CD14-positive monocyte (primary cell): ENCODE data around the gene FAM216A. TPM values are rescaled to one million over a fixed set of nuclear protein-coding genes. Genes with fewer than 3 reads are reported as not detected.
"Not testable (repeated sequence)": the region's sequence is repeated elsewhere in the genome, so short reads cannot be mapped to it uniquely, and the experiment has no call there.

ENCODE experiments used
- DNase-seq, 3 donors: peaks; one replicate each; pipeline ENCODE4 v3.0.0-alpha.2; 2011 to 2022
- H2AFZ ChIP-seq: 2 replicates; pipeline ENCODE4 v1.6.0; 2012; ENCODE audit warnings: mild to moderate bottlenecking, low read depth, low read length, inconsistent platforms; ENCODE audit not compliant: insufficient read depth, poor library complexity, severe bottlenecking
- H3K27ac ChIP-seq, 2 donors: 1 replicate in 1 of 2; 2 replicates in 1 of 2; pipeline ENCODE4 v1.5.1; 2012 to 2013; ENCODE audit warnings: low read length in 2 of 2, control low read depth in 1 of 2, inconsistent platforms in 1 of 2, low read depth in 1 of 2, mild to moderate bottlenecking in 1 of 2
- H3K27me3 ChIP-seq, 2 donors: one replicate each; pipeline versions ENCODE4 v1.6.0 to v1.6.1; 2011 to 2013; ENCODE audit warnings: low read length in 2 of 2; ENCODE audit not compliant: control insufficient read depth in 2 of 2, insufficient read depth in 2 of 2
- H3K36me3 ChIP-seq, 2 donors: replicated peaks in 1 of 2; 1 replicate in 1 of 2; 2 replicates in 1 of 2; pipeline versions ENCODE4 v1.5.1 to v1.6.1; 2012 to 2013; ENCODE audit warnings: low read length in 2 of 2, control low read depth in 1 of 2, inconsistent platforms in 1 of 2, mild to moderate bottlenecking in 1 of 2; ENCODE audit not compliant: insufficient read depth in 2 of 2, control insufficient read depth in 1 of 2
- H3K4me1 ChIP-seq, 2 donors: 1 replicate in 1 of 2; 2 replicates in 1 of 2; pipeline versions ENCODE4 v1.5.1 to v1.6.1; 2012 to 2013; ENCODE audit warnings: low read length in 2 of 2, control low read depth in 1 of 2, inconsistent platforms in 1 of 2, mild to moderate bottlenecking in 1 of 2, moderate library complexity in 1 of 2; ENCODE audit not compliant: insufficient read depth in 2 of 2, control insufficient read depth in 1 of 2
- H3K4me2 ChIP-seq: replicated peaks from 2 replicates; pipeline ENCODE3; 2012; ENCODE audit warnings: low read length, moderate library complexity, mild to moderate bottlenecking; ENCODE audit not compliant: poor library complexity, severe bottlenecking; ENCODE audit errors: extremely low read depth
- H3K4me3 ChIP-seq, 3 experiments: fragments of 200-600 bp in 1 of 3; sonication (generic) in 1 of 3; replicated peaks in 1 of 3; 1 replicate in 2 of 3; 2 replicates in 1 of 3; pipeline ENCODE4 v1.5.1; 2011 to 2013; ENCODE audit warnings: low read length in 3 of 3, mild to moderate bottlenecking in 3 of 3, control low read depth in 2 of 3, low read depth in 2 of 3, inconsistent platforms in 1 of 3, moderate library complexity in 1 of 3
- H3K79me2 ChIP-seq: 2 replicates; pipeline ENCODE4 v1.6.0; 2012; ENCODE audit warnings: mild to moderate bottlenecking, control low read depth, inconsistent platforms, low read length, moderate library complexity; ENCODE audit not compliant: insufficient read depth
- H3K9ac ChIP-seq: 2 replicates; pipeline ENCODE4 v1.6.0; 2017; ENCODE audit warnings: low read length, mild to moderate bottlenecking; ENCODE audit not compliant: insufficient read depth, poor library complexity, severe bottlenecking
- H3K9me3 ChIP-seq, 2 donors: replicated peaks in 1 of 2; 1 replicate in 1 of 2; 2 replicates in 1 of 2; pipeline versions ENCODE4 v1.5.1 to v1.6.1; 2012 to 2013; ENCODE audit warnings: low read length in 2 of 2, control low read depth in 1 of 2; ENCODE audit not compliant: control insufficient read depth in 1 of 2, insufficient read depth in 1 of 2
- H4K20me1 ChIP-seq: 2 replicates; pipeline ENCODE4 v1.6.0; 2012; ENCODE audit warnings: mild to moderate bottlenecking, low read length, control low read depth, moderate library complexity; ENCODE audit not compliant: insufficient read depth
- H3K27ac Mint-ChIP-seq, 7 donors: one replicate each; pipeline ENCODE4 v1.8.0; 2020; ENCODE audit warnings: mild to moderate bottlenecking in 7 of 7, mixed read lengths in 7 of 7, moderate library complexity in 6 of 7, inconsistent platforms in 2 of 7
- H3K27me3 Mint-ChIP-seq, 3 donors: one replicate each; pipeline ENCODE4 v1.8.0; 2021 to 2022; ENCODE audit warnings: low read depth in 3 of 3, mild to moderate bottlenecking in 3 of 3, mixed read lengths in 3 of 3, moderate library complexity in 3 of 3, inconsistent platforms in 1 of 3
- H3K36me3 Mint-ChIP-seq, 2 donors: one replicate each; pipeline ENCODE4 v1.8.0; 2020; ENCODE audit warnings: mixed read lengths in 2 of 2, inconsistent platforms in 1 of 2, mild to moderate bottlenecking in 1 of 2
- H3K4me1 Mint-ChIP-seq: one replicate; pipeline ENCODE4 v1.8.0; 2020; ENCODE audit warnings: mild to moderate bottlenecking, mixed read lengths
- H3K4me3 Mint-ChIP-seq, 2 donors: one replicate each; pipeline ENCODE4 v1.8.0; 2020; ENCODE audit warnings: mild to moderate bottlenecking in 2 of 2, mixed read lengths in 2 of 2, moderate library complexity in 1 of 2
- H3K9me3 Mint-ChIP-seq, 7 donors: one replicate each; pipeline ENCODE4 v1.8.0; 2020 to 2022; ENCODE audit warnings: mixed read lengths in 7 of 7, mild to moderate bottlenecking in 6 of 7, moderate library complexity in 6 of 7, inconsistent platforms in 2 of 7
- CTCF ChIP-seq: fragments of 200-600 bp; IDR thresholded peaks from one replicate; pipeline ENCODE4 v1.8.0; 2022; ENCODE audit warnings: antibody characterized with exemption, mild to moderate bottlenecking
- WGBS: methylation state at CpG from one replicate; pipeline ENCODE4 v1.1.5; 2013; ENCODE audit warnings: missing lambda C conversion rate; ENCODE audit not compliant: insufficient coverage; 5-methylcytosine and 5-hydroxymethylcytosine counted together
- intact Hi-C, 2 donors: fragments of 100-400 bp; cut with micrococcal nuclease; formaldehyde crosslinking; loops; one replicate each; pipeline versions ENCODE4 v1.15.0 to v1.15.1; 2023
- polyA plus RNA-seq, 3 donors: library from polyadenylated mRNA; depleted of rRNA in 1 of 3; unstranded in 2 of 3; stranded (reverse) in 1 of 3; fragments of 300-500 nt in 2 of 3; fragments of >200 nt in 1 of 3; fragmentation: Illumina TruSeq in 2 of 3; gene quantifications; 1 replicate in 2 of 3; 2 replicates in 1 of 3; pipeline ENCODE4 v1.2.3, GENCODE V29; 2012 to 2021

Gene FAM216A
- polyA plus RNA-seq, 3 donors: 5.1 to 10.9 (median 6.2) TPM

- no peak overlapping the region for H3K9ac ChIP-seq
Observed at GRCh38 chr12:110424237-110424636, 44.4 kb upstream of the FAM216A start.

GRCh38 chr12:110426406-110426805 lies 42.2 kb upstream of the FAM216A start:
- Mint-ChIP-seq H3K27me3 (peaks cover 0 to 5% (median 1%) of the 10 kb centered on the region in 3 donors), H3K4me1 (peaks cover 6% of the 10 kb centered on the region), H3K4me3 (no peak overlapping the region), H3K36me3 (no peaks in the 10 kb centered on the region), H3K27ac (no peak overlapping the region), H3K9me3 (no peaks in the 10 kb centered on the region)
- intact Hi-C loops: loop anchor here in 1 of 2 donors (10.0 kb wide), 1 partner anchor 322 kb away; no protein-coding TSS in a partner anchor
- no peak for TF ChIP-seq CTCF
- Histone ChIP-seq H3K4me3 (no peak overlapping the region), H3K9ac (no peak overlapping the region), H3K4me1 (no peaks in the 10 kb centered on the region), H3K27me3 (no peaks in the 10 kb centered on the region), H3K4me2 (no peak overlapping the region), H3K79me2 (no peaks in the 10 kb centered on the region), H4K20me1 (no peaks in the 10 kb centered on the region), H2AFZ (no peak overlapping the region), H3K27ac (no peak overlapping the region), H3K36me3 (no peaks in the 10 kb centered on the region), H3K9me3 (no peaks in the 10 kb centered on the region)
- no CpG with 5 or more reads among the region's 3 CpGs for WGBS
- no peak for DNase-seq

More at GRCh38 chr12:110424237-110424636, 44.4 kb upstream of the FAM216A start:
- no peaks in the 10 kb centered on the region for H3K79me2 ChIP-seq
- no peak for TF ChIP-seq CTCF
- Mint-ChIP-seq H3K9me3 (no peaks in the 10 kb centered on the region), H3K4me3 (no peak overlapping the region), H3K4me1 (peaks cover 2% of the 10 kb centered on the region), H3K27me3 (peaks cover 0 to 3% (median 2%) of the 10 kb centered on the region in 3 donors), H3K27ac (no peak overlapping the region), H3K36me3 (no peaks in the 10 kb centered on the region)
- H3K27me3 ChIP-seq: no peaks in the 10 kb centered on the region
- H3K9me3 ChIP-seq: no peaks in the 10 kb centered on the region
- no peaks in the 10 kb centered on the region for H3K4me1 ChIP-seq
- H2AFZ ChIP-seq: no peak overlapping the region
- H3K36me3 ChIP-seq: no peaks in the 10 kb centered on the region
- no peak for DNase-seq
- H3K4me2 ChIP-seq: no peak overlapping the region
- no peak overlapping the region for H3K27ac ChIP-seq
- 93% methylated on average over 2 of the region's 3 CpGs for WGBS
- H4K20me1 ChIP-seq: no peaks in the 10 kb centered on the region
- intact Hi-C loops: loop anchor here in 1 of 2 donors (10.0 kb wide), 1 partner anchor 319 kb away; no protein-coding TSS in a partner anchor
- H3K4me3 ChIP-seq: no peak overlapping the region

GRCh38 chr12:110429676-110430075 lies 39.0 kb upstream of the FAM216A start:
- not testable (repeated sequence) for H3K4me3 Mint-ChIP-seq, H3K4me1 Mint-ChIP-seq

More at GRCh38 chr12:110429676-110430075, 39.0 kb upstream of the FAM216A start:
- H3K9me3 Mint-ChIP-seq, H3K36me3 Mint-ChIP-seq, H3K27ac ChIP-seq, H3K27ac Mint-ChIP-seq, H4K20me1 ChIP-seq, H3K9me3 ChIP-seq, H3K27me3 ChIP-seq, H3K4me3 ChIP-seq, H3K9ac ChIP-seq, H2AFZ ChIP-seq, H3K27me3 Mint-ChIP-seq, DNase-seq, H3K4me1 ChIP-seq, H3K4me2 ChIP-seq, H3K79me2 ChIP-seq: not testable (repeated sequence)
- 80% methylated on average over 8 of the region's 15 CpGs for WGBS
- intact Hi-C loops: loop anchor here (5.0 to 10.0 kb wide), 2 partner anchors 325 to 327 kb away; no protein-coding TSS in a partner anchor
- peaks cover 5 to 10% of the 10 kb centered on the region in 2 donors for H3K36me3 ChIP-seq
